GM04503 (cell line): ENCODE measurements around the gene LDB1.

Source experiments
- DNase-seq: peaks from one replicate; pipeline ENCODE4 v3.0.0-alpha.2; 2012; ENCODE audit warnings: low read depth

LDB1 gene

DNA sequence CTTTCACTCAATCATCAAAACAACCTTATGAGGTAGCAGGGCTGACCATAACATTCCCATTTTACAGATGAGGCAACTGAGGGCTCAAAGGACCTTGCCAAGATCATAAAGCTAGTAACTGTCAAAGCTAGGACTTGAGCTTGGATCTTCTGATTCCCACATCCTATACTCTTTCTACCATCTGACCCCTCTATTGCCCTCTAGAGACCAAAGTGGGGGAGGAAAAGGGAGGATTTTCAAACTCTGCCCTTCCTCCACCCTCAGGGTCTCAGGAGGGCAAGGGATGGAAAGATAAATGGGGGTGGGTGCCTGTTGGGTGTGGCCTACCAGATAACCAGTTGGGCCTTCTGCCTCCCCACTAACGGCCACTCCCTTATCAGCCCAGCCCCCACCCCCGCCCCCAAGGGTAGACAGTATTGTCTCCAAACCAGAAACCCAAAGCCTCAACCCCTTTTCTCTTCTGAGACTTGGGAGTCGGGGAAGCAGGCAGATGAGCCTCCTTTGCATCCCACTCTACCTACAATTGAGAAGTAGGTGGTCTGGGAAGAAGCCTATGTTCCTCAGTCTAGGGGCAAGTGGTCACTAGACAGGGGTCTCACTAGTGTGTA, 7.9 kb downstream of the LDB1 start:
- no peak for DNase-seq

DNA sequence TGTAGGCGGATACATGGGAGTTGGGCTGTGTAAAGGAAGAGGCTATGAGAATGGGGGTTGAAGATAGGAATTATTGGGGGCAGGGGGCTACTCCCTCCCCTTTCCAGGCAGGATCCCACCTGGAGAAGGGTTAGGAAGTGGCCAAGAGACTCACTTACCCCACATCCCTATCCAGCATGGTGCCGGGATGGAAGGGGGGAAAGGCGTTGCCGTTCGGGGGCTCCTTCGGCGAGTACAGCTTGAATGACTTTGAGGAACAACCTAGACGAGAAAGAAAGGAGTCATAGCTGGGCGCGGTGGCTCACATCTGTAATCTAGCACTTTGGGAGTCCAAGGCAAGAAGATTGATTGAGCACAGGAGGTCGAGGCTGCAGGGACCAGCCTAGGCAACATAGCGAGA, 8.9 kb downstream of the LDB1 start:
- no peak for DNase-seq

DNA sequence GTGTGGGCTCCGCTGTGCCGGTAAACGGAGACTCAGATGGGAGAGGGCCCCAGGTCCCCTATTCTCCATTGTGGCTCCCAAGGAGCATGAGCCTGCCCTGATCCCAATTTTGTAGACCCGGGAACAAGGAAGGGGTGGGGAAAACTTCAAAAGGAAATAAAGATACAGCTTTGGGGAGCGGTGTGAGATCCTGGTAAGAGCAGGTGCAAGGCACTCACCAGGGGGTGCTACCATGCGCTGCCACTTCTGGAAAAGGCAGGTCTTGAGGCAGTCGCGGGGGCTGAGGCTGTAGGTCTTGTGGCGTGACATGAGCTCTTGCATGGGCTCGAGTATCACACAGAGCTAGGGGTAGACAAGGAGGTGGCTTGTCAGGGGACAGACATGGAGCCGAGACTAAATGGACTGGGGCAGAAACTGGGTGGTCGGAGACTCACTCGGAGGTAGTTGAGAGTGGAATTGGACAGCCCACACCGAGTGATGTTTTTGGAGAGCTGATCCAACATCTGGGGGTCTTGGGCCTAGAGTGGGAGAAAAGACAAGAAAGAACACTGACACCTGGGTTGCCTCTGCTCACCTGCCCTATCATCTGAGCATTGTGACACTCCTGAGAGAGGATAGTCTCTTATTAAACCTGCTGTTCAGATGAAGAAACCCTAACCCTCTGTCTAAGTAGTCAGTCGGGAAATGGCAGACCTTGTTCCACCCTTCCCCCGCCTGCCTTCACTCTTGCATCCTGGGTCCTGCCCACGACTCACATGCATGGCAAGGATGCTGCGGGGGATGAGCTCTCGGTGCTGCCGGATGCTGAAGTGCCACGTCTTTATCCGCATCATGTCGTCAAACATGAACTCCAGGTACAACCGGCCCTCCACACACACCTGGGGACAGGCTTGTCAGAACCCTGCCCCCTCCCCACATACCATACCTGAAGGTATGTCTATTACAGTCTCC, 10.7 kb downstream of the LDB1 start:
- DNase-seq: no peak

DNA sequence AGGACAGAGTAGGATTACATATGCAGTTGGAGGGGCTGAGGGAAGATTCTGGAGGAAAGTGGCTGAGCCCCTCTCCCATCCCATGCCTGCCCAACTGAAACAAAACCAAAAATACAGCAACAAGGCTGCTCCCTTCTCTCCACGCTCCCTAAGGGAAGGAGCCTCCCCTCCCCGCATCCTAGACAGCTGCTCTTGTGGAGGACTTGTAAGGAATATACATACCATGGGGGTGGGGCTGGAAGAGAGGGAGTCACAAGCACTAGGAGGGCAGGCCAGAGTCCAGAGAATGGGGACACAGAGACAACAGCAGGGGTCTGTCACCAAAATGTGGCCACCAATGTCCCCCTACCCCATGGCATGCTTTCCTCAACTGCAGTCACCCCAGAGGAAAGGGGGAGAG, 13.2 kb downstream of the LDB1 start:
- no peak for DNase-seq

DNA sequence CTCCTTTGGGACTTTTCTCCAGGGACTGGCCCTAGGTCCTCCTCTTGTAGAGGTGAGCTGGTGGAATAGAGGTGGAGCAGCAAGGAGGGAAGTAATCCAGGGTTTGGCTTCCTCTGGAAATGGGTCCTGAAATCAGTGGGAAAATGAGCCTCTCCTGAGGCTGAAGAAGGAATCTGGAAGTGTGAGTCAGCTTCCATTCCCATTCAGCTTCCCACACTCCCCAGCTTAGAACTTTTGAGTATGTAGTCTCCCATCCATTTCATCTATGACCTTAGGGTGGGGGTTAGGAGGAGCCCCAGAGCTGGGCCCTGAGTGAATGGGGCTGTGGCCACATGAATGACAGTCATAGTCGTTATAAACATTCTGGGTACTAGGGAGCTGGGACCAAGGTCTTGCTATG, 17.7 kb downstream of the LDB1 start:
- DNase-seq: no peak

DNA sequence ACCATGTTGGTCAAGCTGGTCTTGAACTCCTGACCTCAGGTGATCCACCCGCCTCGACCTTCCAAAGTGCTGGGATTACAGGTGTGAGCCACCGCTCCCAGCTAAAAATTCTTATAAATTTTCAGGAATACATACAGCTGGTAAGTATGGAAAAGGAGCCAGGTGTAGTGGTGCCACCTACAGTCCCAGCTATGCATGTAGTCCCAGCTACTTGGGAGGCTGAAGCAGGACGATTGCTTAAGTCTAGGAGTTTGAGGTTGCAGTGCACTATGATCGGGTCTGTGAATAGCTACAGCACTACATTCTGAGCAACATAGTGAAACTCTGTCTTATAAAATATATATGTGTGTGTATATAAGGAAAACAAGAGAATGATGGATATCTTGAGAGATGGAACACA, 19.0 kb downstream of the LDB1 start:
- DNase-seq: no peak

DNA sequence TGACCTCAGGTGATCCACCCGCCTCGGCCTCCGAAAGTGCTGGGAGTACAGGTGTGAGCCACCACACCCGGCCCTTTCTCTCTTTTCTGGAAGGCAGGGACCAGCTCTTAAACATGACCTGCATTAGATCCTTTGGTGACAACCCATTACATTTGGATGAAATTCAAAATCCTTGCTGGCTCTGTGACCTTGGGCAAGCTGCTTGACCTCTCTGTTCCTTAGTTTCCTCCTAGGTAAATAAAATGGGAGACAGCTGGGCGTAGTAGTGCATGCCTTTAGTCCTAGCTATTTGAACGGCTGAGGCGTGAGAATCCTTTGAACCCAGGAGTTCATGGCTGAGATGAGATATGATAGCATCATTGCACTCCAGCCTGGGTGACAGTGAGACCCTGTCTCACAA, 23.7 kb downstream of the LDB1 start:
- no peak for DNase-seq

DNA sequence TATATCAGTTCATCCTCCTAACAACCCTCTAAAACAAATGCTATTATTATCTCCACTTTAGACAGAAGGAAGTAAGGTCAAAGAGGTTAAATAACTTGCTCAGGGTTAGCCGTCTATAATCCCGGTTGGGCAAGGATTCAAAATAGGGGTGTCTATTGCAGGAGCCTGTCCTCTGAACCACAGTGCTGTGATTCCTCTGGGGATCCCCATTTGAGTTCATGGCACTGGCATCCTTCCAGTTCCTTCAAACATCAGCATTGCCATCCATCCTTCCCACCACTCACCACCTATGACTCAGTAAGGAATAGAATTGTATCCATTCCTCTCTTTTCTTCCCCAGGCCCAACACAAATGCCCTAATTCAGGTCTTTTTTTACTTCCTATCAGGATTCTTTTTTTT, 29.4 kb downstream of the LDB1 start:
- no peak for DNase-seq

DNA sequence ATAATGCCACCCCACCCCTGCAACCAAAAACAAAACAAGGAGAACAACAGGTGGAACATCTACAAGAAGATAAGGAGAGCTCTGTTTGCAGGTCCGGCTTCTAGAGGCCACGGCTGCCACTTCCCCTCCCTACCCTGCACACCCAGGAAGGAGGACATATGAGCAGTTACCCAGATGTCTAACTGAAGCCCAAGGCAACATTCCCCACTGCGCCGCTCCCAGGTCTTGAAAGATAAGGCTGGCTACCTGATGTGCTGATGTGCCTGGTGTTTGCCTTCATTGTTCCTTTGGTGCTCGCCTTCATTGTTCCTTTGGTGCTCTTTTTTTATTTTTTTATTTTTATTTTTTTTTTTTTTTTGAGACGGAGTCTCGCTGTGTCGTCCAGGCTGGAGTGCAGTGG, 34.0 kb downstream of the LDB1 start:
- DNase-seq: no peak

DNA sequence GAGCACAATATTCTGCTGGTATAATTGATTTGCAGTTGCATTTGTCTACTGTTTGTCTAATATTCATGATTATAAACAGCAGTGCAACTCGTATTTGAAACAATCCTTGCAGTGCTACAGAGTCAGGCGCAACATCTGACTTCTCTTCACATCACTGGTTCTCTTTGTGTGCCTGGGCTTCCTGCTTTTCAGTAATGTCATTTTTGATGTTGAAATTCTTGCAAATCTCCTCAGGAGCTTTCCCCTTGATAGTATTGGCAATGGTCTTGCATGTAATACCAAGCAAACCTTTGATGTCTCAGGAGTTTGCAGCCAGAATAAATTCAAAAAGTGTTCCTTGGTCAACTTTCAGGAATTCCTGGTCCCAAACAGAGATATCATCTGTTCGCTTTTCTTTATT, 34.8 kb downstream of the LDB1 start:
- DNase-seq: no peak

DNA sequence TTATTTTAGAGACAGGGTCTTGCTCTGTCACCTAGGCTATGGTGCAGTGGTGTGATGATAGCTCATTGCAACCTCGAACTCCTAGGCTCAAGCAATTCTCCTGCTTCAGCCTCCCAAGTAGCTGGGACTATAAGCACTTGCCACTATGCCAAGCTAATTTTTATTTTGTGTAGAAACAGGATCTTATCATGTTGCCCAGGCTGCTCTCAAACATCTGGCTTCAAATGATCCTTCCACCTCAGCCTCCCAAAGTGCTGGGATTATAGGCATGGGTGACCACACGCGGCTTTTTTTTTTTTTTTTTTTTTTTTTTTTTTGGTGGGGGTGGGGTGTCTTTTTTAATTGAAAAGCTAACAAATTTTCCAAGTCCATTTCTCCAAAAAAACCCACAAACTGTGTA, 36.6 kb downstream of the LDB1 start:
- no peak for DNase-seq

DNA sequence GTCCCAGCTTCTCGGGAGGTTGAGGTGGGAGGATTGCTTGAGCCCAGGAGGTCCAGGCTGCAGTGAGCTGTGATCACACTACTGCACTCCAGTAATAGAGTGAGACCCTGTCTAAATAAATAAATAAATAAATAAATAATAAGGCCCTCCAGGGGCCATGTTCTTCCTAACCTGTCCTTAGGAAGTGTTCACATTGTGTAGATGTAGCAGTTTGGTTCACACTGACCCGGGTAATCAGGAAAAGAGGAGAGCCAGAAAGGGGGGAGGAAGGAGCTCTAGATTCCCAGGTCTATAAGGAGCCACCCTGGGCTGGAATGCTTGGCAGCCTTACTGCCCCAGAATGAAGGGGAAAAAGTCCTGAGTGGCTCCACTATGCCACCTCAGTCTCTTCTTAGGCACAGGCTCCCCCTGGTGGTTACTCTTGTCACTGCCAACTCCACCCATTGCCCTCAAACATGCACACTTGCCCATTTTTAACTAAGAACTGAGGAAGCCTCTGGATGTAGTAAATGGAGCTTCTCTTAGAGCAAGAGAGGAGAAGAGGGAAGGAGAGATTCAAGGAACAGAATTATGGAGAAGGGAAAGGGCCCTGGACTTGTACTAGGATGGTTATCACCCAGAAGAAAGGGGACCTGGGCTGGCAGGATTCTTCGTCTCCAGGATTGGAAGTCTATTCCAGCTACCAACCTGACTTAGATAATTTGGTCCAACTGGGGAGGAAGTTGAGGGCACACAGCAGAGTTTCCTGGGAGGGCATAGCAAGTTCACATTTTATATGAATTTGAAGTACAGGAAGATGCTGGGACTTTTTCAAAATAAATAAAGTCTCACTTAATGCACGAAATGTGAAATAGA, 47.3 kb downstream of the LDB1 start:
- no peak for DNase-seq

DNA sequence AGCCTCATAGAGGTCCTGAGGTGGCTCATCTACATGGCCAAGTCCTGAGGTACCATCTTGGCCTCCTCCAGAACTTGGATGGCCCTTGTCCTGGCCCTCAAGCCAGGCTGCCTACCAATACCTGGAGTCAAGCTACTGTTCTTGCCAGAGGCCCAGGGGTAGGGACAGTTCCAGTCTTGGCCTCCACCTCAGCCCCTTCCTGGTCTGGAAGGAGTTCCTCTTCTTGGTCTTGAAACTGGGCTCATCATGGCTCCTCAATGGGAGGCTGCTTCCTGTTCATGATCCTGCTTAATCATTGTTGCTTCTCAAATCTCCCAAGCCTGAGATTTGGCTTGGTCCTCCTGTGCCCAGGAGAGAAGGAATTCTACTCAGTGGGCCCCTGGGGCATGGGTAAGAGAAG, 51.1 kb downstream of the LDB1 start:
- no peak for DNase-seq

DNA sequence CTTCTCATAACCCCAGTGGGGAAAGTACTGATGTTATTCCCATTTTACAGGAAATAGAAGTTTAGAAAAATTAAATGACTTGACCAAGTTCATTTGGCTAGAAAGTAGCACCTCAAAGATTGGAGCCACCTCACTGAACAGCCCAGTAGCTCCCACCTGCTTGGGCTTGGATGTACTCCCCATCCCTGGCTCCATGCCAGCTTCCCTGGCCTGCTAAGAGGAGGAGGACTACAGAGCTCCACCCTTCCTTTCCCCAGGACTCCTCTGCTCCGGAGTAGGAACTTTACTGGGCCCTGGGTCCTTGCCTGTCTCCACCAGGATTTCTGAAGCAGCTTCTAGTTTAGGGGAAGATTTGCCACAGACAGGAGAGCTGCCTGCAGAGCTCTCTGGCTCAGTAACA, 52.0 kb downstream of the LDB1 start:
- DNase-seq: no peak

DNA sequence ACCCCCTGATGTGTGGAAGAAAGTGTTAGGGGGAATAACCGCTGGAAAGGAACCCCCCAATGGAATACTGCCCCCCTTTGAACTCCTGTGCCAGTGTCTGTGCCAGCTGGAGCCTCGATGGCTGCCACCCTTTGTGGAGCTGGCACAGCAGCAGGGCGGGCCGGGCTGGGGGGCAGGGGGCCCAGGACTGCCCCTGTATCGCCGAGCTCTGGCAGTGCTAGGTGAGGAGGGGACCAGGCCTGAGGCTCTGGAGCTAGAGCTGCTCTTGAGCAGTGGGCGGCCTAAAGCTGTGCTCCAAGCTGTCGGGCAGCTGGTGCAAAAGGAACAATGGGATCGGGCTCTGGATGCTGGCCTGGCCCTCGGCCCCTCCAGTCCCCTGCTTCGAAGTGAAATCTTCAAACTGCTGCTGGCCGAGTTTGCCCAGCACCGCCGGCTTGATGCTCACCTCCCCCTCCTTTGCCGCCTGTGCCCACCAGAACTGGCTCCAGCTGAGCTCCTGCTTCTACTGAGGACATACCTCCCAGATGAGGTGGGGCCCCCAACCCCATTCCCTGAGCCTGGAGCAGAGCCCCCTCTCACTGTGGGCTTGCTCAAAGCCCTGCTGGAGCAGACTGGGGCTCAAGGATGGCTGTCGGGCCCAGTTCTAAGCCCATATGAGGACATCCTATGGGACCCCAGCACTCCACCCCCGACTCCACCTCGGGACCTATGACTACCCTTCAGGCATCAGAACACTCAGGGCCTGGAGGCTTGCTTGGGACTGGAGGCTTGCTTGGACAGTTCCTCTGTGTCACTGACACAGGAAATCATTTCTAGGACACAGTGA, 52.9 kb downstream of the LDB1 start:
- no peak for DNase-seq

DNA sequence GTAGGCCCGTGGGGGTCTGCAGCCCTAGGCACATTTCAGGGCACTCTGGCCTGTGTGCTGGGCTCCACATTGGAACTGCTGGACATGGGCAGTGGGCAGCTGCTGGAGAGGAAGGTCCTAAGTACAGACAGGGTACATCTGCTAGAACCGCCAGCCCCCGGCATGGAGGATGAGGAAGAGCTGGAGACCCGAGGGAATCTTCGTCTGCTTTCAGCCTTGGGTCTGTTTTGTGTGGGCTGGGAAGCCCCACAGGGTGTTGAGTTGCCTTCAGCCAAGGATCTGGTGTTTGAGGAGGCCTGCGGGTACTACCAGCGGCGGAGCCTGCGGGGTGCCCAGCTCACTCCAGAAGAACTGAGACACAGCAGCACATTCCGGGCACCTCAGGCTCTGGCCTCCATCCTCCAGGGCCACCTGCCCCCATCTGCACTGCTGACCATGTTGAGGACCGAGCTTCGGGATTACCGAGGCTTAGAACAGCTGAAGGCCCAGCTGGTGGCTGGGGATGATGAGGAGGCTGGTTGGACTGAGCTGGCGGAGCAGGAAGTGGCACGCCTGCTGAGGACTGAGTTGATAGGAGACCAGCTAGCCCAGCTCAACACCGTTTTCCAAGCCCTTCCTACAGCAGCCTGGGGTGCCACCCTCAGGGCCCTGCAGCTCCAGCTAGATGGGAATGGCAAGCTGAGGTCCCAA, 53.6 kb downstream of the LDB1 start:
- DNase-seq: no peak

DNA sequence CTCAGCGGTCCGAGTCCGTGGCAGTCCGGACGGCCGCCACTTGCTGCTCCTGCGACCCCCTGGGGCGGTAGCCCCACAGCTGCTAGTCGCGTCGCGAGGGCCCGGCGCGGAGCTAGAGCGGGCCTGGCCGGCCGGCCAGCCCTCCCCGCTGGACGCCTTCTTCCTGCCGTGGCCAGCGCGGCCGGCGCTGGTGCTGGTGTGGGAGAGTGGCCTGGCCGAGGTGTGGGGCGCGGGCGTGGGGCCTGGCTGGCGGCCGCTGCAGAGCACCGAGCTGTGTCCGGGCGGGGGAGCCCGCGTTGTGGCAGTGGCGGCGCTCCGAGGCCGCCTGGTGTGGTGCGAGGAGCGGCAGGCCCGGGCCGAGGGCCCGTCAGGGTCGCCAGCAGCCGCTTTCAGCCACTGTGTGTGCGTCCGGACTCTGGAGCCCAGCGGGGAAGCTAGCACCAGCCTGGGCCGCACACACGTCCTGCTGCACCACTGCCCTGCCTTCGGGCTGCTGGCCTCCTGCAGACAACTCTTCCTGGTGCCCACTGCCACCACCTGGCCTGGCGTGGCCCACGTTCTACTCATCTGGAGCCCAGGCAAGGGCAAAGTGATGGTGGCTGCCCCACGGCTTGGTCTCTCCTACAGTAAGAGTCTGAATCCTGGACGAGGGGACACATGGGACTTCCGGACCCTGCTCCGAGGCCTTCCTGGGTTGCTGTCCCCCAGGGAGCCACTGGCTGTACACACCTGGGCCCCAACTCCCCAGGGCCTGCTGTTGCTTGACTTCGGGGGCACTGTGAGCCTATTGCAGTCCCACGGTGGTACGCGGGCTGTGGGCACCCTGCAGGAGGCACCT, 54.4 kb downstream of the LDB1 start:
- DNase-seq: no peak

DNA sequence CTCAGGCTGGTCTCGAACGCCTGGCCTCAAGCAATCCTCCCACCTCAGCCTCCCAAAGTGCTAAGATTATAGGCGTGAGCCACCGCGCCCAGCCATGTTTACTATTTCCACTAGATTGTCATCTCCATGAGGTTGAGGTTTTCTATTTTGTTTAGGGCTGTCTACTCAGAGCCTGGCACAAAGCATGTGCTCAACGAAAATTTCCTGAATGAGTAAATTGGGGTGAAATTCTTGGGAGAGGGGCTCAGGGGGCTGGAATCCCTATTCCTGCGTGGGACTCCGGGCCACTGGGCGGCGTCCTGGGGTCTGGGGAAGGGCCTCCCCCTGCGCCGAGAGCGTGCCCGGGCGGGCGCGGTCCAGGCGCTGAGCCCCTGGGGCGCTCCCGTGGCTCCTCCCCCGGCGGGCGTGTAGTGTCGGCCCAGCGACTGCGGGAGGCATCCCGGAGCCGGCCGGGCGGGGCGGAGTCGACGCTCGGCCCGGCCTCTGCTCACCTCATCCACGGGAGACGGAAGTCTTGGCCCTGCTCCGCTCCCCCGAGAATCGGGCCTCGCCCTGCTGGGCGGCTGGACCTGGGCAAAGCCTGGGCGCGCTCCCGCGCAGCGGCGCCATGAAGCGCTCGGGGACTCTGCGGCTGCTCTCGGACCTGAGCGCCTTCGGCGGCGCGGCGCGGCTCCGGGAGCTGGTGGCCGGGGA, 55.2 kb downstream of the LDB1 start, which contains the start of gene HPS6:
TSS of gene HPS6 (plus strand) at position 482 of the 693 bp plus-strand sequence. CDS start at position 608, 126 bp downstream.
- DNase-seq: peak; percentile 66

DNA sequence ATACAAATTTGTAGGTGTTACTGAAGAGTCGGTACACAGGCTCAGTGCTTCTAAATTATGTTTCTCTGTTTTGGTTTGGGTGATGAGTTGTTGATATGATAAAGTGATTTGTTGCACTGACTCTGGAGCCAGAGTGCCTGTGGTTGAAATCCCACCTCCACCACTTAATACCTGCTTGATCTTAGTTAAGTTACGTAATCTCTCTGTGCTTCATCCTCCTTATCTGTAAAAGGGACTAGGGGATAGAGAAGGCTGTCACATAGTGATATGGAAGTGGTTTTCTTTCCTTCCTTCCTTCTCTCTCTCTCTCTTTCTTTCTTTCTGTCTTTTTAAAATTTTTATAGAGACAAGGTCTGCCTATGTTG, 55.7 kb downstream of the LDB1 start:
- no peak for DNase-seq

DNA sequence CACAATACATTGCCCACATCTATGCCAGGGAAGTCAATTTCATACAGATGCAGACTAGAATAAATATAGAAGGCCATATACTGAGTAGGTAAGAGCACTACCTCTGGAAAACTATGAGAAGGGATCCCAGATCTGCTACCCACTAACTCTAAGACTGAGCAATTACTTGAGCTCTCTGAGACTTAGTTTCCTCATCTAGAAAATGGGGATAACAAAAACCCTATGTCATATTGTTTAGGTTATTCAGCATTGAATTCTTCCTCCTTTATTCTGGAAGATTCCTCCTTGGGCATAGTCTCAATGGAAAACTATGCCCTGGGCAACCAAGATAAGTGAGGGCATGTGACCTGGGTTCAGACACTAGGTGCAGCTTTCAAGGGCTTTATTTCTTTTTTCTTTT, 60.2 kb downstream of the LDB1 start:
- no peak for DNase-seq
